Adrenal gland (tissue), 12 donors: ENCODE data around the gene ZBTB7B. TPM values are rescaled to one million over a fixed set of nuclear protein-coding genes. Genes with fewer than 3 reads are reported as not detected.

Experiments used
- DNase-seq, 7 donors: peaks; one replicate each; pipeline ENCODE4 v3.0.0-alpha.2; 2019 to 2020
- H3K27ac ChIP-seq, 5 donors: fragments of 200-600 bp; sonication (generic) in 4 of 5; 1 replicate in 3 of 5; 2 replicates in 2 of 5; pipeline versions ENCODE4 v1.5.1 to v1.8.0; 2016 to 2020; ENCODE audit warnings: mild to moderate bottlenecking in 1 of 5
- H3K27me3 ChIP-seq: fragments of 200-600 bp; 2 replicates; pipeline ENCODE4 v1.8.0; 2021
- H3K36me3 ChIP-seq, 2 donors: fragments of 200-600 bp; replicated peaks in 1 of 2; 1 replicate in 1 of 2; 2 replicates in 1 of 2; pipeline versions ENCODE4 v1.5.1 to v1.8.0; 2018 to 2022
- H3K4me1 ChIP-seq, 2 donors: fragments of 200-600 bp; replicated peaks in 1 of 2; 1 replicate in 1 of 2; 2 replicates in 1 of 2; pipeline versions ENCODE4 v1.5.1 to v1.8.0; 2018 to 2021
- H3K4me3 ChIP-seq, 4 donors: fragments of 200-600 bp; sonication (generic) in 3 of 4; one replicate each; pipeline ENCODE4 v1.5.1; 2016 to 2018
- H3K9me3 ChIP-seq, 3 donors: fragments of 200-600 bp; sonication (generic) in 1 of 3; replicated peaks in 1 of 3; 1 replicate in 2 of 3; 2 replicates in 1 of 3; pipeline versions ENCODE4 v1.5.1 to v1.8.0; 2016 to 2021
- CTCF ChIP-seq, 6 experiments: fragments of 450-650 bp in 4 of 6; fragments of 200-600 bp in 2 of 6; sonication (generic) in 1 of 6; IDR thresholded peaks; 1 replicate in 5 of 6; 2 replicates in 1 of 6; pipeline versions ENCODE4 v1.5.1 to v1.8.0; 2016 to 2021; ENCODE audit warnings: antibody characterized with exemption in 6 of 6, mild to moderate bottlenecking in 2 of 6, moderate library complexity in 1 of 6
- POLR2A ChIP-seq, 2 donors: fragments of 450-650 bp; IDR thresholded peaks; one replicate each; pipeline ENCODE4 v1.6.1; 2017; ENCODE audit warnings: antibody characterized with exemption in 2 of 2, mild to moderate bottlenecking in 2 of 2, moderate library complexity in 1 of 2
- WGBS, 4 donors: extraction: QIAGEN DNeasy Blood & Tissue Kit in 2 of 4; methylation state at CpG; one replicate each; pipeline versions ENCODE4 v1.1.5 to v1.1.7; 2013 to 2017; 5-methylcytosine and 5-hydroxymethylcytosine counted together
- intact Hi-C, 2 donors: fragments of 100-400 bp; cut with DNase I; formaldehyde crosslinking; loops; one replicate each; pipeline versions ENCODE4 v1.14.1 to v1.15.0; 2022 to 2023
- polyA plus RNA-seq, 3 donors: library from polyadenylated mRNA; stranded (reverse); fragments of 200-250 nt in 2 of 3; fragments of 350-450 nt in 1 of 3; fragmentation: Illumina TruSeq in 1 of 3; extraction: RNeasy Lipid Tissue Mini Kit (QIAGEN cat#74804) in 1 of 3; gene quantifications; one replicate each; pipeline ENCODE4 v1.2.3, GENCODE V29; 2013 to 2014
- total RNA-seq, 9 donors: library from RNA; depleted of rRNA in 4 of 9; stranded (reverse); fragments of >200 nt in 4 of 9; fragments of 120-200 nt in 1 of 9; fragmentation: NEBNext Ultra II Directional in 1 of 9; extraction: Animal tissue kit (Norgen Biotek cat#: 25700) in 1 of 9; gene quantifications; one replicate each; pipeline versions ENCODE4 v1.1.0 to v1.2.4, GENCODE V29; 2013 to 2023
- donor health status: healthy with polysubstance abuse.
- donor health status: Bipolar disorder and iron deficiency.
- donor health status: DM: yes; HTN: yes; CAD: no.
- donor health status: DM: no; HTN: no; CAD: no.
- donor health status: DM: no; HTN: no; CAD: no.
- donor health status: DM: yes; HTN: yes; CAD: no.

ZBTB7B gene
- total and polyA plus RNA-seq, 12 donors, result 22.4 to 126 (median 75.9) TPM

GRCh38 chr1:155022136-155022926 is 19.7 kb downstream of the ZBTB7B start:
- Histone ChIP-seq H3K4me1 (peaks cover 8 to 14% of the 10 kb centered on the region in 2 donors), H3K4me3 (no peak overlapping the region), H3K27me3 (no peaks in the 10 kb centered on the region), H3K36me3 (no peaks in the 10 kb centered on the region), H3K27ac (no peak overlapping the region), H3K9me3 (no peaks in the 10 kb centered on the region)
- TF ChIP-seq CTCF (IDR thresholded peaks at IDR 0.05) (no peak), POLR2A (IDR thresholded peaks at IDR 0.05) (no peak)
- 77 to 79% (median 78%) methylated on average over 8 of the region's 8 CpGs for WGBS, 4 donors
- DNase-seq, result no peak
- intact Hi-C loops, result no loop called here

- Histone ChIP-seq H3K4me3 (no peak overlapping the region), H3K9me3 (no peaks in the 10 kb centered on the region), H3K36me3 (no peaks in the 10 kb centered on the region), H3K27me3 (no peaks in the 10 kb centered on the region), H3K27ac (no peak overlapping the region), H3K4me1 (peaks cover 5 to 9% of the 10 kb centered on the region in 2 donors)
- TF ChIP-seq CTCF (IDR thresholded peaks at IDR 0.05) (no peak), POLR2A (IDR thresholded peaks at IDR 0.05) (no peak)
- peak; percentile 60 to 88 (median 85) for DNase-seq
- 29 to 41% (median 33%) methylated on average over 3 to 4 of the region's 4 CpGs for WGBS, 4 donors
- intact Hi-C loops, result no loop called here
Measured at GRCh38 chr1:155022927-155023236, 20.3 kb downstream of the ZBTB7B start.

GRCh38 chr1:155023627-155024026 is 21.0 kb downstream of the ZBTB7B start:
- H3K27ac ChIP-seq, result no peak overlapping the region
- no peaks in the 10 kb centered on the region for H3K27me3 ChIP-seq
- WGBS, 4 donors, result 80 to 92% (median 81%) methylated on average over 4 to 5 of the region's 5 CpGs
- peaks cover 0 to 5% of the 10 kb centered on the region in 2 donors for H3K4me1 ChIP-seq
- intact Hi-C loops, result no loop called here
- TF ChIP-seq CTCF (IDR thresholded peaks at IDR 0.05) (no peak), POLR2A (IDR thresholded peaks at IDR 0.05) (no peak)
- no peak for DNase-seq
- H3K4me3 ChIP-seq, result no peak overlapping the region
- H3K9me3 ChIP-seq, result no peaks in the 10 kb centered on the region
- H3K36me3 ChIP-seq, result no peaks in the 10 kb centered on the region

GRCh38 chr1:155024315-155024714 is 21.7 kb downstream of the ZBTB7B start:
- Histone ChIP-seq H3K27me3 (no peaks in the 10 kb centered on the region), H3K36me3 (no peaks in the 10 kb centered on the region), H3K4me3 (no peak overlapping the region), H3K27ac (no peak overlapping the region), H3K4me1 (no peaks in the 10 kb centered on the region), H3K9me3 (no peaks in the 10 kb centered on the region)
- intact Hi-C loops, result no loop called here
- DNase-seq, result no peak
- no peak for TF ChIP-seq POLR2A (IDR thresholded peaks at IDR 0.05)
- TF ChIP-seq CTCF (IDR thresholded peaks at IDR 0.05), result no peak
- 82 to 94% (median 91%) methylated on average over 5 to 9 of the region's 9 CpGs for WGBS, 4 donors
